HG03025 (cell line): ENCODE data around the gene TLE5.

Experiments used
- ATAC-seq: cut with Tn5 transposase; IDR thresholded peaks from one replicate; pipeline ENCODE4 v1.9.1; 2021; ENCODE audit warnings: mild to moderate bottlenecking, moderate library complexity; ENCODE audit not compliant: unreplicated experiment, low FRiP score

TLE5 gene

GRCh38 chr19:3062165-3063105 is at the start of gene TLE5:
Gene TLE5 (minus strand): TSS chr19:3062495. CDS start chr19:3062200, 295 bp downstream.
- no peak for ATAC-seq

DNA sequence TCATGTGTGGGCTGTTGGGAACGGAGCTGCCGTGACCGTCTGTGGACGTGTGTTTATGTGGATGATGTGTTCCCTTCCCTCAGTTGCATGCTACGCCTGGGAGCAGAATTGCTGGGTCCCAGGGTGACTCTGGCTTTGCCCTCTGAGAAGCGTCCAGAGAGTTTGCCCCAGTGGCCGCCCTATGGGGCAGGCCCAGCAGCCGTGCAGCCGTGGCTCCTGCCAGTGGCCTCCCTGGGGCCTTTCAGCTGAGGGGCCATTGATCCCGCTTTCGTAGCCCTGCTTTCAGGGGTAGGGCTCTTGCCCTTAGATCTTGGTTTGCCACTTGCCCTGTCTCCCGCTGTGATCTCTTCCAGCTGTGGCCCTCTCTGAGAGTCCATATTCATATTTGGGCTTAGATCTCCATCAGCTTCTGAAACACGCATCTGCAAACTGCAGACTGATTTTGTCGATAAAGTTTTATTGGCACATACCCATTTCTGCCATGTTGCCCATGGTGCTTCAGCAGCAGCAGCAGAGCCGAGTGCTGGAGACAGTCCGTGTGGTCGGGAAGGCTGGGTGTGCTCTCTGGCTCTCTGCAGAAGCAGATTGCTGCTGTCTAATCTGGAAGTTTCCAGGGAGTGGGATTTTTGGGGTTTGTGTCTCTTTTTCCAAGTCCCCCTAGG is 49.4 kb upstream of the TLE5 start:
- no peak for ATAC-seq

- ATAC-seq: no peak
Measured at GRCh38 chr19:3110126-3110825, 48.0 kb upstream of the TLE5 start.

DNA sequence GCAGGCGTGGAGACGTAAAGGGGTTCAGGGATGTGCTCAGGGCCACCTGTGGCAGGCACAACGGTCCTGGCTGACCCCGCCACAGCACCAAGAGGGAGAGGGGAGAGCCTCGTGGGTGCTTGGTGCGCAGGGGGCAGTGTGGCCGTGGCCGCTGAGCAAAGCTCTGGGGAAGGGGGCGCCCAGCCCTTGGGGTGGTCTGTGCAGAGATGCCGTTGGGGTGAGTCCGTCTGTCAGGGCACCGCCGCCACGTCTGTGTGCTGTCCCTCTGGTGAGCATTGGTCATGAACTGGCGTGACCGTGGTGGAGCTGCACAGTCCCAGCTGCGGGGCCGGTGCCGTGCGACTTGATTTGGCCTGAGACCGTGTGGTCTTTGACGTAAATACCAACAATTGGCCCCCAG is 47.2 kb upstream of the TLE5 start:
- no peak for ATAC-seq

DNA sequence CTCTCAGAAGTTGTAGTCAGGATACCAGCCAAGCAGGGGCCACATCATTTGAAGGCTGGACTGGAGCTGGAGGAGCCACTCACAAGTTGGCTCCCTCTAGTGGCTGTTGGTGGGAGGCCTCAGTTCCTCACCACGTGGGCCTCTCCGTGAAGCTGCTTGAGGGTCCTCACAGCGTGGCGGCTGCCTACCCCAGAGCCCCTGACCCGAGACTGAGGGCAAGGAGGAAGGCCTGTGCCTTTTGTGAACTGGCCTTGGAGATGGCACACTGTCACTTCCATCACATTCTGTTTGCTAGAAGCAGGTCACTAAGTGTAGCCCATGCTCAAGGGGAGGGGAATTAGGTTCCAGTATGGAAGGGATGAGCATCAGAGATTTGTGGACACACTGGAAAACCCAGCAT is 46.5 kb upstream of the TLE5 start:
- ATAC-seq: no peak

GRCh38 chr19:3107658-3108057 is 45.4 kb upstream of the TLE5 start:
- ATAC-seq: no peak

DNA sequence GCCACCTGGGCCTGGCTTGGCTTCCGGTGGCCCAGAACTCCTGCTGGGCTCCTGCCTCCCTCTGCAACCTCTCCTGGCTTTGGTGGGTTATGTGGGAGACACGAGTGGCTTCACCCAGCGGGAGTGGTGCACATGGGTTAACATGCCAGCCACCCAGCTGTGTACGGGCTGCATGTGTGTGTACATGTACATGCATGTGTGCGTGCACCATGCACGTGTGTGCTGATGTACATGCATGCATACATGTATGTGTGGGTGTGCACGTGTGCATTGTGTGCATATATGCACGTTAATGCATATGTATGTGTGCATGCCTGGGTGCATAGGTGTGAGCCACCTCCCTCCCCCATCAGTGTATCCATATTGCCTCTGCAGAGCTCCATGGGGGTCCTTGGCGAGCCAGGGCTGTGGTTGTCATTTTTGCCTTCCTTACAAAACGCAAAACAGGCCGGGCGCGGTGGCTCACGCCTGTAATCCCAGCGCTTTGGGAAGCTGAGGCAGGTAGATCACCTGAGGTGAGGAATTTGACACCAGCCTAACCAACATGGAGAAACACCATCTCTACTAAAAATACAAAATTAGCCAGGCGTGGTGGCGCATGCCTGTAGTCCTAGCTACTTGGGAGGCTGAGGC is 44.3 kb upstream of the TLE5 start:
- ATAC-seq: no peak

GRCh38 chr19:3105641-3106508 is 43.6 kb upstream of the TLE5 start:
- no peak for ATAC-seq

DNA sequence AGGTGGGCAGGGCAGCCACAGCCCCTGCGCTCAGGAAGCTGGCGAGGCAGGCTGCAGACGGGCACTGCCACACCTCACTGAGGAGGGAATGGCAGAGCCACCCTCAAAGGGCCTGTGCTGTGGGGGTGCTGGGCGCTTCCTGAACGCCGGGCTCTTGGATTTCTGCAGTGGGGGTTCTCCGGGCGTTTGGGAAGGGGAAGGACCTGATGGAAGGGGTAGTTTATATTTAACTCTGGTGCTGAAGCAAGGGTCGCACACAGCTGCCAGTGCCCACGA is 42.4 kb upstream of the TLE5 start:
- ATAC-seq: no peak

DNA sequence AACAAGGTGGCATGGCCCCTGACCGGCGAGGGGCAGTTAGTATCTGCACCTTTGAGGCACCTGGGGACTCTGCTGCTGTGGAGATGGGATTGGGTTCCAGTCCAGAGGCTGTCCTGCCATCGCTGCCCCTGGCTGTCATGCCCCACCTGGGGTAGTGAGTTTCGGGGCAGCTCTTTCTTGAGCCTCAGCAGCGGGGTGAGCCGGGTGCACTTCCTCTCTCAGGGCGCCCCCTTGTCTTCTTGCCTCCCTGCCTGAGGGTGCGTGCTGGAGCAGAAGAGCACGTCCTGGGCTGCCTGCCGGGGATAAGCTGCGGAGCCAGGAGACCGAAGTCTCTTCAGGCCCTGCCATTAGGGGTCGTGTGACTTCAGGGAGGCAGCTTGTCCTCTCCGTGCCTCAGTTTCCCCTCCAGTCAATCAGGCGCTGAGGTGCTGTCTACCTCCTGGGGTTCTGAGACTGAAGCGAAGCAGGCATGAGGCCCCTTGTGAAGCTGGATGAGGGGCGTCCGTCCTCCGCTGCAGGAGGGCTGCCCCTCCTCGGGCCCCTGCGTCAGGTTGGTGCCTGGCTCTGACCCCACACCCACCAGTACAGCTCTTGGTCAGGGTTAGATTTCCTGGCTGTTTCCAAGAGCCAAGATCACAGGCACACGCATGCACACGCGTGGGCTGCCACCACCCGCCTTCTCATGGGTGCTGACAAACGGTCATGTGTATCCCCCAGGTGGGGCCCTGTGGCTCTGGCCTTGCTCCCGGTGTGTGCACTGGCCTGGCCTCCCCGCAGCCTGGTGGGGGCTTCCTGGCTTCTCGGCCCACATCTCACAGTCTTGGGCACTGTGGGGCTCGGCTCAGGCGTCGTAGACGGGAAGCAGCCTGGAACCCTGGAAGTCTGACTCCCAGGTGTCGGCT is 40.2 kb upstream of the TLE5 start:
- ATAC-seq: no peak

GRCh38 chr19:3100747-3101730 is 38.7 kb upstream of the TLE5 start:
- no peak for ATAC-seq

GRCh38 chr19:3100331-3100730 is 38.0 kb upstream of the TLE5 start:
- no peak for ATAC-seq

DNA sequence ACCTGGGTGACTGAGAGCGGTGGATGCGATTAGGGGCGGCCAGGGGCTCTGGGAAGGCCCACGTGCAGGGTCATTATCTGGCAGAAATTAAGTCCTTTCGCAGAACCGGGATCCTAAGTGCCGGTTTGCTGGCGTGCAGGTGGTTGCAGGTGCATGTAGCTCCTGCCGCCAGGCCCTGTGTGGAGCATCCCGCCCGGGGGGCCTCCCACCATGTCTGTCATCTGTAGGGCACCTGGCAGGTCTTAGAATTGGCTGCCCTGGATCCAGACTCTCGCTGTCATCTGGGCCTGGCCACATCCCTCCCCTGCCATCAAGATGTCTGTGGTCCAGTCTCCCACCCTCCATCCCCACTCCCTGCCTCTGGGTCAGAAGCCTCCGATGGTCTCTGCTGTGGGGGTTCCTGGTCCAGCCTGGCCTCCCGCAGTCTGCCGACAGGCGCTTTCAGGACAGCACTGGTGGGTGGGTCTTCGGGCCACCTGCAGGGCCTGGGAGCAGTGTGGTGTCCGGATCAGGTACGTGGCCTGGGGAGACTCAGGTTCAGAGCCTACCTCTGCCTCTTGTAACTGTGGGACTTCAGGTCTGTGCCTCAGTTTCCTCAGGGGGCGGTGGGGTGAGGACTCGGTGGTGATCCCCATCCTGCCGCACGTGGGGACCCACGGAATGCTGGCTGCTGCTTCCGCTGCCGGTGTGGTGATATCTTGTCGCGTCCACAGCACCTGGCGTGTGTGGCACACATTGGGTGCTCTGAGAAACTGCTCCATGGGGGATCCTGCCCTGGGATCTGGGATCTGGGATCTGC is 37.3 kb upstream of the TLE5 start:
- no peak for ATAC-seq

- ATAC-seq: no peak
Measured at GRCh38 chr19:3098515-3099346, 36.4 kb upstream of the TLE5 start.

- ATAC-seq: no peak
Measured at GRCh38 chr19:3098141-3098514, 35.8 kb upstream of the TLE5 start.

DNA sequence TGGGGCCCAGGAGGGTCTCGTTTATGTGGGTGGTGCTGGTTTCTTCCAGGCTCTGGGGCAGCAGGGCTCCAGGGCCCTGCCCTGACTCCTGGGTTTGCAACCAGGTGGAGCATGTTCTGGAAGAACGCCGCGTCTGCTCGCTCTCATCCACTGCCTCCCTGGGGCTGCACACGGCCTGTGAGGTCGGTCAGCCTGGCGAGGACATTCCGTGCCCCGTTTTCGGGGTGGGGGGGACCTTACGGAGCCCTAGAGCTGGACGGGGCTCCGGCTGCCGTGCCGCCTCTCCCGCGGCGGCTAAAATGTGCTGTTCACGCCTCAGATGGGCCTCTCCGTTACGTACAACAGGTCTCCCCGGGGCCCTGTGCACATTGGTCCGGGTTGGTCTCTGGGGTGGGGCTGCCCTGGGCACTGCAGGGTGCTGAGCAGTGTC is 35.2 kb upstream of the TLE5 start:
- ATAC-seq: no peak
